Measurements from ENCODE around the gene NAA25. TPM values are rescaled to one million over a fixed set of nuclear protein-coding genes. Genes with fewer than 3 reads are reported as not detected.

Gene NAA25
- polyA plus RNA-seq, 1 donor from 2014 or later, result 30.7 TPM

DNA sequence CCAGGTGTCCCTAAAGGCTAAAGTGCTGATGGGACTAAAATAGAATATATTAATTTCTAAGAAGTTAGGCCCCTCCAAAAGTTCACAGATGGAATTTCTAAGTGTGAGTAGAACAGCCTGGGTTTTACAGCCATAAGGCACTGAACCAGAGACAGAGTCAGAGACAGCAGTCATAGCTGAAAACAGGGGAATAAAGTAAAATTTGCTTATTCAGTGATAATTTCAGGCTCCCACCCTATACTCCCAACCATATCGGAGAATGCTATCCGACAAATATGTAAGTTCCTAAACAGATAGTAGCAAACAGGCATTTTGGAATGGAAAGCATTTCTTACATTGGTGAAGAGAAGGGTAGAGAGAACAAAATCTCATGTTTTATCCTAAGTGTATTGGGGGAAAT is 45.3 kb downstream of the NAA25 start:
- Histone ChIP-seq H3K79me2 (replicated peaks; ENCODE audit: insufficient read depth, low read length) (no peaks in the 10 kb centered on the region), H3K36me3 (ENCODE audit: insufficient read depth, low read length) (no peaks in the 10 kb centered on the region), H3K27me3 (ENCODE audit: insufficient read depth, low read depth, low read length) (no peaks in the 10 kb centered on the region), H3K9ac (ENCODE audit: low read length) (no peak overlapping the region), H4K20me1 (ENCODE audit: insufficient read depth) (no peaks in the 10 kb centered on the region), H3K27ac (ENCODE audit: low read length) (no peak overlapping the region), H2AFZ (ENCODE audit: low read depth, low read length) (no peak overlapping the region), H3K9me2 (ENCODE audit: insufficient read depth, low read length) (no peaks in the 10 kb centered on the region), H3F3A (ENCODE audit: insufficient read depth, low read length, poor library complexity, severe bottlenecking) (no peaks in the 10 kb centered on the region), H3K4me3 (ENCODE audit: low read length) (no peak overlapping the region), H3K4me2 (ENCODE audit: low read length) (no peak overlapping the region), H3K9me3 (ENCODE audit: low read length) (no peaks in the 10 kb centered on the region)
- no peak for TF ChIP-seq POLR2AphosphoS5 (IDR thresholded peaks at IDR 0.05)
- TF ChIP-seq, protein P1, sequence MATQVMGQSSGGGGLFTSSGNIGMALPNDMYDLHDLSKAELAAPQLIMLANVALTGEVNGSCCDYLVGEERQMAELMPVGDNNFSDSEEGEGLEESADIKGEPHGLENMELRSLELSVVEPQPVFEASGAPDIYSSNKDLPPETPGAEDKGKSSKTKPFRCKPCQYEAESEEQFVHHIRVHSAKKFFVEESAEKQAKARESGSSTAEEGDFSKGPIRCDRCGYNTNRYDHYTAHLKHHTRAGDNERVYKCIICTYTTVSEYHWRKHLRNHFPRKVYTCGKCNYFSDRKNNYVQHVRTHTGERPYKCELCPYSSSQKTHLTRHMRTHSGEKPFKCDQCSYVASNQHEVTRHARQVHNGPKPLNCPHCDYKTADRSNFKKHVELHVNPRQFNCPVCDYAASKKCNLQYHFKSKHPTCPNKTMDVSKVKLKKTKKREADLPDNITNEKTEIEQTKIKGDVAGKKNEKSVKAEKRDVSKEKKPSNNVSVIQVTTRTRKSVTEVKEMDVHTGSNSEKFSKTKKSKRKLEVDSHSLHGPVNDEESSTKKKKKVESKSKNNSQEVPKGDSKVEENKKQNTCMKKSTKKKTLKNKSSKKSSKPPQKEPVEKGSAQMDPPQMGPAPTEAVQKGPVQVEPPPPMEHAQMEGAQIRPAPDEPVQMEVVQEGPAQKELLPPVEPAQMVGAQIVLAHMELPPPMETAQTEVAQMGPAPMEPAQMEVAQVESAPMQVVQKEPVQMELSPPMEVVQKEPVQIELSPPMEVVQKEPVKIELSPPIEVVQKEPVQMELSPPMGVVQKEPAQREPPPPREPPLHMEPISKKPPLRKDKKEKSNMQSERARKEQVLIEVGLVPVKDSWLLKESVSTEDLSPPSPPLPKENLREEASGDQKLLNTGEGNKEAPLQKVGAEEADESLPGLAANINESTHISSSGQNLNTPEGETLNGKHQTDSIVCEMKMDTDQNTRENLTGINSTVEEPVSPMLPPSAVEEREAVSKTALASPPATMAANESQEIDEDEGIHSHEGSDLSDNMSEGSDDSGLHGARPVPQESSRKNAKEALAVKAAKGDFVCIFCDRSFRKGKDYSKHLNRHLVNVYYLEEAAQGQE (IDR thresholded peaks at IDR 0.05; ENCODE audit: borderline replicate concordance), result no peak
- no peak for TF ChIP-seq EZH2 (IDR thresholded peaks at IDR 0.05; ENCODE audit: borderline replicate concordance, insufficient read depth, low read length, poor library complexity, severe bottlenecking)
- TF ChIP-seq EP300 (conservative IDR thresholded peaks at IDR 0.05; ENCODE audit: poor library complexity, severe bottlenecking), result no peak
- no peak for TF ChIP-seq RAD21 (conservative IDR thresholded peaks at IDR 0.05)

DNA sequence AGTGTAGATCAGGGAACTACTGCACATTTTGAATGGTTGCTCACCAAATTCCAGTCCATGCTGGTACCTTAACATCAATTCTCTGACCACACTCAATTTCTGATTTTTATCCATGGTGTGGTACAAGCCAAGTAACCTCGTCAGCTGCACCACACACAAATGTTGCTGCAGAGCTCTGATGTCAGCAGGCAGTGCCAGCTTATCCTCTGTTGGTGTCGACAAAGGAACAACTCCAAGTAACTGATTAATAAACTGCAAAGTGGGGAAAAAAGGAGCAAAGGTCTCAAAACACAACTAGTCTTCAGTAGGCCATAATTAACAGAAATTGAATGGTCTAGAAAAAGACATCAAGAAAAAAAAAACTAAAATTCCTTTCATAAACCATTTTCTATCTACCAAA is 47.4 kb downstream of the NAA25 start:
- H3K4me2 ChIP-seq (ENCODE audit: low read length), result no peak overlapping the region
- no peak overlapping the region for H3K27ac ChIP-seq (ENCODE audit: low read length)
- no peak overlapping the region for H3K9ac ChIP-seq (ENCODE audit: low read length)
- H3K36me3 ChIP-seq (ENCODE audit: insufficient read depth, low read length), result no peaks in the 10 kb centered on the region
- H3K9me2 ChIP-seq (ENCODE audit: insufficient read depth, low read length), result no peaks in the 10 kb centered on the region
- no peak overlapping the region for H3K4me3 ChIP-seq (ENCODE audit: low read length)
- no peak overlapping the region for H2AFZ ChIP-seq (ENCODE audit: low read depth, low read length)
- H3K79me2 ChIP-seq (replicated peaks; ENCODE audit: insufficient read depth, low read length), result no peaks in the 10 kb centered on the region
- H3K9me3 ChIP-seq (ENCODE audit: low read length), result no peaks in the 10 kb centered on the region
- H4K20me1 ChIP-seq (ENCODE audit: insufficient read depth), result no peaks in the 10 kb centered on the region
- H3K27me3 ChIP-seq (ENCODE audit: insufficient read depth, low read depth, low read length), result no peaks in the 10 kb centered on the region
- TF ChIP-seq EP300 (conservative IDR thresholded peaks at IDR 0.05; ENCODE audit: poor library complexity, severe bottlenecking) (no peak), EZH2 (IDR thresholded peaks at IDR 0.05; ENCODE audit: borderline replicate concordance, insufficient read depth, low read length, poor library complexity, severe bottlenecking) (no peak), TAF1 (IDR thresholded peaks at IDR 0.05; ENCODE audit: low read depth) (no peak), MXI1 (conservative IDR thresholded peaks at IDR 0.05; ENCODE audit: poor library complexity, severe bottlenecking) (no peak), SMC3 (conservative IDR thresholded peaks at IDR 0.05; ENCODE audit: poor library complexity) (no peak), RAD21 (conservative IDR thresholded peaks at IDR 0.05) (no peak), POLR2AphosphoS5 (IDR thresholded peaks at IDR 0.05) (no peak)
- TF ChIP-seq, protein P2, sequence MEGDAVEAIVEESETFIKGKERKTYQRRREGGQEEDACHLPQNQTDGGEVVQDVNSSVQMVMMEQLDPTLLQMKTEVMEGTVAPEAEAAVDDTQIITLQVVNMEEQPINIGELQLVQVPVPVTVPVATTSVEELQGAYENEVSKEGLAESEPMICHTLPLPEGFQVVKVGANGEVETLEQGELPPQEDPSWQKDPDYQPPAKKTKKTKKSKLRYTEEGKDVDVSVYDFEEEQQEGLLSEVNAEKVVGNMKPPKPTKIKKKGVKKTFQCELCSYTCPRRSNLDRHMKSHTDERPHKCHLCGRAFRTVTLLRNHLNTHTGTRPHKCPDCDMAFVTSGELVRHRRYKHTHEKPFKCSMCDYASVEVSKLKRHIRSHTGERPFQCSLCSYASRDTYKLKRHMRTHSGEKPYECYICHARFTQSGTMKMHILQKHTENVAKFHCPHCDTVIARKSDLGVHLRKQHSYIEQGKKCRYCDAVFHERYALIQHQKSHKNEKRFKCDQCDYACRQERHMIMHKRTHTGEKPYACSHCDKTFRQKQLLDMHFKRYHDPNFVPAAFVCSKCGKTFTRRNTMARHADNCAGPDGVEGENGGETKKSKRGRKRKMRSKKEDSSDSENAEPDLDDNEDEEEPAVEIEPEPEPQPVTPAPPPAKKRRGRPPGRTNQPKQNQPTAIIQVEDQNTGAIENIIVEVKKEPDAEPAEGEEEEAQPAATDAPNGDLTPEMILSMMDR (IDR thresholded peaks at IDR 0.05; ENCODE audit: poor library complexity, severe bottlenecking), result no peak
- TF ChIP-seq, protein P1 (IDR thresholded peaks at IDR 0.05; ENCODE audit: borderline replicate concordance), result no peak
- no peaks in the 10 kb centered on the region for H3F3A ChIP-seq (ENCODE audit: insufficient read depth, low read length, poor library complexity, severe bottlenecking)
